Measurements from ENCODE around the gene TPP2. TPM values are rescaled to one million over a fixed set of nuclear protein-coding genes. Genes with fewer than 3 reads are reported as not detected.

Gene TPP2
- polyA plus RNA-seq, 1 donor from 2014 or later, result 45.4 TPM

- Histone ChIP-seq H3K4me3 (ENCODE audit: low read length) (no peak overlapping the region), H3K9me2 (ENCODE audit: insufficient read depth, low read length) (no peaks in the 10 kb centered on the region), H3K27ac (ENCODE audit: low read length) (no peak overlapping the region), H4K20me1 (ENCODE audit: insufficient read depth) (no peaks in the 10 kb centered on the region), H3K79me2 (replicated peaks; ENCODE audit: insufficient read depth, low read length) (peaks cover 3% of the 10 kb centered on the region), H3K27me3 (ENCODE audit: insufficient read depth, low read depth, low read length) (no peaks in the 10 kb centered on the region), H3K36me3 (ENCODE audit: insufficient read depth, low read length) (peaks cover 3% of the 10 kb centered on the region), H3K9ac (ENCODE audit: low read length) (no peak overlapping the region), H3K9me3 (ENCODE audit: low read length) (no peaks in the 10 kb centered on the region), H2AFZ (ENCODE audit: low read depth, low read length) (no peak overlapping the region), H3F3A (ENCODE audit: insufficient read depth, low read length, poor library complexity, severe bottlenecking) (no peaks in the 10 kb centered on the region), H3K4me2 (ENCODE audit: low read length) (no peak overlapping the region)
- TF ChIP-seq CTCF (IDR thresholded peaks at IDR 0.05; ENCODE audit: poor library complexity, severe bottlenecking) (no peak), EP300 (conservative IDR thresholded peaks at IDR 0.05; ENCODE audit: poor library complexity, severe bottlenecking) (no peak), MXI1 (conservative IDR thresholded peaks at IDR 0.05; ENCODE audit: poor library complexity, severe bottlenecking) (no peak), SMC3 (conservative IDR thresholded peaks at IDR 0.05; ENCODE audit: poor library complexity) (no peak), RAD21 (conservative IDR thresholded peaks at IDR 0.05) (no peak), REST (IDR thresholded peaks at IDR 0.05; ENCODE audit: borderline replicate concordance) (no peak), TAF1 (IDR thresholded peaks at IDR 0.05; ENCODE audit: low read depth) (no peak), POLR2AphosphoS5 (IDR thresholded peaks at IDR 0.05) (no peak), EZH2 (IDR thresholded peaks at IDR 0.05; ENCODE audit: borderline replicate concordance, insufficient read depth, low read length, poor library complexity, severe bottlenecking) (no peak)
These were observed 12.2 kb downstream of the TPP2 start for GRCh38 chr13:102608974-102609373.

DNA sequence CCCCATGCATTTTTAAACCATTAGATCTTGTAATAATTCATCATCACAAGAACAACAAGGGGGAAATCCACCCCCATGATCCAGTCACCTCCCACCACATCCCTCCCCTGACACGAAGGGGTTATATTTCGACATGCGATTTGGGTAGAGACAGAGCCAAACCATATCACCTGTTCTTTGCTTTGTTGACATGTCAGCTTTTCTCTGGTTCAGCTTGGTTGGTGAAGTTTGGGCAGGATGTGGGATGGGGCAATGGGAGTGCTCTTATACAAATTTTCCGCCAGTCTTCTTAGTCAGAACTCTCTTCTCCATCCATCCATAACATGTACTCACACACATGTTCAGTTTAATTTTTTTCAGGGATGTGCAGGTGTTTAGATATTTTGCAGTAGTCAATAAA, 12.9 kb downstream of the TPP2 start:
- Histone ChIP-seq H3K36me3 (ENCODE audit: insufficient read depth, low read length) (peaks cover 3% of the 10 kb centered on the region), H4K20me1 (ENCODE audit: insufficient read depth) (no peaks in the 10 kb centered on the region), H2AFZ (ENCODE audit: low read depth, low read length) (no peak overlapping the region), H3K9me3 (ENCODE audit: low read length) (no peaks in the 10 kb centered on the region), H3K79me2 (replicated peaks; ENCODE audit: insufficient read depth, low read length) (peaks cover 3% of the 10 kb centered on the region), H3K9me2 (ENCODE audit: insufficient read depth, low read length) (no peaks in the 10 kb centered on the region), H3F3A (ENCODE audit: insufficient read depth, low read length, poor library complexity, severe bottlenecking) (no peaks in the 10 kb centered on the region), H3K27ac (ENCODE audit: low read length) (no peak overlapping the region), H3K4me3 (ENCODE audit: low read length) (no peak overlapping the region), H3K9ac (ENCODE audit: low read length) (no peak overlapping the region), H3K27me3 (ENCODE audit: insufficient read depth, low read depth, low read length) (no peaks in the 10 kb centered on the region), H3K4me2 (ENCODE audit: low read length) (no peak overlapping the region)
- TF ChIP-seq RAD21 (conservative IDR thresholded peaks at IDR 0.05) (no peak), SMC3 (conservative IDR thresholded peaks at IDR 0.05; ENCODE audit: poor library complexity) (no peak), MXI1 (conservative IDR thresholded peaks at IDR 0.05; ENCODE audit: poor library complexity, severe bottlenecking) (no peak), TAF1 (IDR thresholded peaks at IDR 0.05; ENCODE audit: low read depth) (no peak), CTCF (IDR thresholded peaks at IDR 0.05; ENCODE audit: poor library complexity, severe bottlenecking) (no peak), EP300 (conservative IDR thresholded peaks at IDR 0.05; ENCODE audit: poor library complexity, severe bottlenecking) (no peak), POLR2AphosphoS5 (IDR thresholded peaks at IDR 0.05) (no peak), EZH2 (IDR thresholded peaks at IDR 0.05; ENCODE audit: borderline replicate concordance, insufficient read depth, low read length, poor library complexity, severe bottlenecking) (no peak), REST (IDR thresholded peaks at IDR 0.05; ENCODE audit: borderline replicate concordance) (no peak)

Data from neural cell (in vitro differentiated cells).